Fibroblast of upper back skin (primary cell): Measurements from ENCODE around the gene RPH3AL.
A peak's percentile ranks its signal among the peaks of the same experiment; 100 is the strongest.

ENCODE experiments used
- DNase-seq: peaks from one replicate; pipeline ENCODE4 v3.0.0-alpha.2; 2013

Gene RPH3AL, protein sequence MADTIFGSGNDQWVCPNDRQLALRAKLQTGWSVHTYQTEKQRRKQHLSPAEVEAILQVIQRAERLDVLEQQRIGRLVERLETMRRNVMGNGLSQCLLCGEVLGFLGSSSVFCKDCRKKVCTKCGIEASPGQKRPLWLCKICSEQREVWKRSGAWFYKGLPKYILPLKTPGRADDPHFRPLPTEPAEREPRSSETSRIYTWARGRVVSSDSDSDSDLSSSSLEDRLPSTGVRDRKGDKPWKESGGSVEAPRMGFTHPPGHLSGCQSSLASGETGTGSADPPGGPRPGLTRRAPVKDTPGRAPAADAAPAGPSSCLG

DNA sequence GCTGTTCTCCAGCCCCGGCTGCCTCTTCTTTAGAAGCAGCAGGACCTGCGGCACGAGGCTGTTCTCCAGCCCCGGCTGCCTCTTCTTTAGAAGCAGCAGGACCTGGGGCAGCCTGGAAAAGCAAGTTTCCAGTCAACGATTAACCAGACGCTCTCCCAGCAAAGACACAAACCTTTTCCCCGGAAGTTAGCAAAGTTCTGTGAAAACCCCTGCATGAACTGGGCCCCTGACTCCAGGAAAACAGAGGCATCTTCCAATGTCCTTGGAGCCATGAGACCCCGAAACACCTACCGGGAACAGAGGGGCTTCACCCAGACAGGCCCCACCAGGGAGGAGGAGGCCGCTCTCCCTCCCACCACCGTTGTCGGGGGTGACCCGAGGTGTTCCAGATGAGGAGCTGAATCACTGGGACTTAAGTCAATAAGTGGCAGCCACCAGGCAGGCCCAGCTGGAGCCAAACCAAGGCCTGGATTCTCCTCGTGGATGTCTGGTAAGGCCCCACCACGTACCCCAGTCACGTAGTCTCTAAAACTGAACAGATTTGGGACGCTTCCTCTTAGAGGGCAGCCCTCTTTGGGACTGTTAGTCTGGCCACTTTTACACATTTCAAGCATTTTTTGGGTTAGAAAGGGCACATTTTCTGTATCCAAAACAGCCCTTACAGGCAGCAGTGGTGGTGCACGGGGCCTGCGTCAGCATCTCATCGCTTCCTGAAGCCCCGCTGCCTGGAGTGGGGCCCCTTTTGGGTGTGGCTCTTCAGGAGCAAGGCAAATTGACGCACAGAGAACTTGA is at the start of gene RPH3AL:
Gene RPH3AL (minus strand): TSS at position 387 of the 792 bp plus-strand sequence. CDS start 25,264 bp downstream, outside the sequence.
- DNase-seq: peak; percentile 12

DNA sequence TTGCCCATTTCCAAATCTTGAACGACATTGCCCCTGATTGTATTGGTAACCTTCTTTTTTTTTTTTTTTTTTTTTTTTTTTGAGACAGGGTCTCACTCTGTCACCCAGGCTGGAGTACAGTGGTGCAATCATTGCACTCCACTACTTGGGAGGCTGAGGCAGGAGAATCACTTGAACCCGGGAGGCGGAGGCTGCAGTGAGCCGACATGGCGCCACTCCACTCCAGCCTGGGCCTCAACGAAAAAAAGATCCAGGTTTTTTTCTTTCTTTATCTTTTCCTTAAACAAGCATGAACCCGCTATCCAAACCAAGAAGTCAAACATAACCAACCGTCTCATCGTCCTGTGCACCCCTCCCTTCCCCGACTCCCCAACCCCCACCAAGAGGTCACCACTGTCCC is 47.6 kb upstream of the RPH3AL start:
- no peak for DNase-seq

DNA sequence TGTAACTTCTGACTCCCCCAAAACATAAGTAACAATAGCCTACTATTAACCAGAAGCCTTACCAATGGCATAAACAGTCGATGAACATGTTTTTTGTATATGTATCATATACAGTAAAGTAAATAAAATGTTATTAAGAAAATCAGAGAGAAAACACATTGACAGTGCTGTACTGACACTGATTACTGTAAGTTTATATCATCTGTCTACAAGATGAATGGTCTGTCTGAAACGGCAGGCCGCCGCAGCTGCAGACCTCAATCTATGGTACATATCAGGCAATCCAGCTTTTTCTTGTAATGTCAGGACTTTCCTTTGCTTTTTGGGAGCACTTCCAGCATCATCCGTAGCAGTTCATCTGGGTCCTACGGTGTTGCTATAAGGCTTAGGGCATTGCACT is 44.2 kb upstream of the RPH3AL start:
- DNase-seq: no peak

DNA sequence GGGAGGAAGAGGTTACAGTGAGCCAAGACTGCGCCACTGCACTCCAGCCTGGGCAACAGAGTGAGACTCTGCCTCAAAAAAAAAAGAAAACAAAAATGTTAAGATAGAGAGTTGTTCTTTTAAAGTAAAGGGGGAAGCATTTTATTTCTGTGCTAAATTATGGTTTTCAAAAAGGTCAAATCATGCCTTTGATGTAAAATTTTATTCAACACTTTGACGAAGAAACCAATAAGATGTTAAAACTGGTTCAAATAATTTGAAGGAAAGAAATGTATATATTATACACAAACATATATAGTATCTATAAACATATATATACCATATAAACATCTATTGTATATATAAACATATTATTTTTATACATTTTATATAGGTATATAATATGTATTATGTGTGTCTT is 43.4 kb upstream of the RPH3AL start:
- no peak for DNase-seq

DNA sequence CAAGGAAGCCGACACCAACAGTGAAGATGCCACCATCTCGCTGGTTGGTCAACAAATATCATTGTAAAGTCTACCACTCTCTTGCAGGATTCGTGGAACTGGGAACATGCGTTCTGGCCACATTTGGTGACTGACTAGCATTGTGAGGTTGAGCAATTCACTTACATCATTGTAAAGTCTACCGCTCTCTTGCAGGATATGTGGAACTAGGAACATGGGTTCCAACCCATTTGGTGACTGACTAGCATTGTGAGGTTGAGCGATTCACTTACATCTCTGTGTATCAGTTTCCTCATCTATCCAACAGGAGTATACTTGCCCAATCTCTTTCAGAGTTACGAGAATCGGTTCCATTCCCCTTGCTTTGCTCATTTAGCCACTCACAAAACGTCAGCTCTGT is 42.6 kb upstream of the RPH3AL start:
- DNase-seq: no peak

DNA sequence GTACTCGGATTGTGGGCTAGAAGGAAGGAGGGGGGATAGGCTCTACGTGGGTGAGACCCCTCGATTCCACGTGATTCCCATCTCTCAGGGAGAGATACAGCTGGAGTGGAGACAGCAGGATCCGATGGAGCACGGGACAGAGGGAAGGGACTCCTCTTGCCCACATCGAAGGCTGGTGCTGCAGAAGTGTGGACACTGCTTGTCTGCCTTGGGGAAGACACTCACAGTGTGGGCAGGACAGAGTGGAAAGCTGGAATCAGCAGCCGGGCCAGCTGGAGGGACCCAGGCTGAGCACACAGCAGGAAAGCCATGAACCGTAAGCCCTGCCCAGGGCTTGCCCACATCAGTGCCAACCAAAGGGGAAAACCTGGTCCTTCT is 42.1 kb upstream of the RPH3AL start:
- DNase-seq: no peak

DNA sequence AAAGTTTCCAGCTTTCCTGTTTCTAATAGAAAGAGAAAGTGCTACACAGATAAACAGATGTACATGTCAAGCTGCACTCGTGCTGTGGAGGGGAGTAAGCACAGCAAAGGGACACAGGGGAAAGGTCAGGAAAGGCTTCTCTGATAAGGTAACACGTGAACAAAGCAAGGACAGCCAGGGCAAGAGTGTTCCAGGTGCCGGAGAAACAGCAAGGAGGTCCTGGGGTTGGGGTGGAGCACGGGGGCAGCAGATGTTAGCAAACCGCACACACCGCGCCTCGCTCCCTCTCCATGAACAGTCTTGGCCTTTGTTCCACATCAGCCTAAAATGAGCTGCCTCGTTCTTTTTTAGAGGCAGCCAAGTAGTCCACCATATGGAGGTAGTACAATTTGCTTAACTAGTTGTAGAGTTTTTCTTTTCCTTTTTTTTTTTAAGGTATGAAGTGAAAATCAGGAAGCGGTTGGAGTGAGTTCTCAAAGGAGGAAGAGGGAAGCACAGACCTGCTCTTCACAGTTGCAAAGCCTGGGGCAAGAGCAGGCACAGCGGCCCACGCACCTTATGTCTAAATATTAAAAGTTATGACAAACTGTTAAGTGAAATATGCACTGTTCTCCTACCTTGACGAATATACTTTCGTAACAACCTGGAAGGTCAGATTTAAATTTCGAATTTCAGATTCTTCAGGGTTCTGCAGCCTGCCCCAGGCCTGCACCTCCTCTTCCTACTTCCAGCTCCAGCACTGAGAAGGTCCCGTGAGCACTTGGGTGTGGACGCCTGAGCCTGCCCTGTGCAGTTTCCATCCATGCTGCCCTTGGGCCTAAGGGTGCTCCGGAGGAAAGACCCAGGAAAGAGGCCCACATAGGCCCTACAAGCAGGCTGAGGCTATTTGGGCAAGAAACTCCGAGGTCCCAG is 41.5 kb upstream of the RPH3AL start:
- DNase-seq: no peak

DNA sequence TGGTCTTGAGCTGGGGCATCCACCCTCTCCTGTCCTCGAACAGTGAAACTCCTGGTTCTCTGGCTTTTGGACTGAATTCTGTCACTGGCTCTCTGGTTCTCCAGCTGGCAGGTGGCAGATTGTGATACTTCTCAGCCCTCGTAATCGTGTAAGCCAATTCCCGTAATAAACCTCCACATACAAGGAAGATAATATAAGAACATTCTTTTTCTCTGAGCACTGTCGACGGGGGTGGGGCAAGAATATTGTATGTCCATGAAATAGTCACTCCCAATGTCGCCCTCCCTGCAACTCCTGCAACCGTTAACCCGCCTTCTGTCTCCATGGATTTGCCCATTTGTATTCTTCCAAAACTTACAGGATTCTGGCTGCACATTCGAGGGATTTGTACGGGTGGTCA is 39.2 kb upstream of the RPH3AL start:
- no peak for DNase-seq

DNA sequence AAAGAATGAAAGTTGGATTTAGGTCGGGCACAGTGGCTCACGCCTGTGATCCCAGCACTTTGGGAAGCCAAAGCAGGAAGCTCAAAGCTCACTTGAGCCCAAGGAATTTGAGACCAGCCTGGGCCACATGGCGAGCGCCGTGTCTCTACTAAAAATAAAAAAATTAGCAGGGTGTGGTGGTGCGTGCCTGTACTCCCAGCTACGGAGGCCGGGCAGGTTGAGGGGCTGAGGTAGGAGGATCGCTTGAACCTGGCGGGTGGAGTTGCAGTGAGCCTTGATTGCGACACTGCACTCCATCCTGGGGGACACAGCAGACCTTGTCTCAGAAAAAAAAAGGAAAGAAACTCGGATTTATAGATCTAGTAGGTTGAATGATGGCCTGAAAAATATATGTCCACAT is 37.4 kb upstream of the RPH3AL start:
- DNase-seq: no peak

DNA sequence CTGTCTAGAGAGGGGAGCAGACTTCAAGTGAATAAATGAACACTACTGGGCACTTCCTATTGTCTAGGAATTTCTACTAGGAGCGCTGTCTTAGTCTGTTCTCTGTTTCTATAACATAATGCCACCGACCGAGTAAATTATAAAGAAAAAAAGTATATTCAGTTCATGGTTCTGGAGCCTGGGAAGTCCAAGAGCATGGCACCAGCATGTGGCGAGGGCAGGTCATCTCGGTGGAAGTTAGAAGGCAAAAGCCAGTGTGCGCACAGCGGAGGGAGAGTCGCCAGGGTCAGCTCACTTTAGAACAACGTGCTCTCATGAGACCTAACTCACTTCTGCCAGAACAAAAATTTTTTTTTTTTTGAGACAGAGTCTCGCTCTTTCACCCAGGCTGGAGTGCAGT is 35.5 kb upstream of the RPH3AL start:
- no peak for DNase-seq

DNA sequence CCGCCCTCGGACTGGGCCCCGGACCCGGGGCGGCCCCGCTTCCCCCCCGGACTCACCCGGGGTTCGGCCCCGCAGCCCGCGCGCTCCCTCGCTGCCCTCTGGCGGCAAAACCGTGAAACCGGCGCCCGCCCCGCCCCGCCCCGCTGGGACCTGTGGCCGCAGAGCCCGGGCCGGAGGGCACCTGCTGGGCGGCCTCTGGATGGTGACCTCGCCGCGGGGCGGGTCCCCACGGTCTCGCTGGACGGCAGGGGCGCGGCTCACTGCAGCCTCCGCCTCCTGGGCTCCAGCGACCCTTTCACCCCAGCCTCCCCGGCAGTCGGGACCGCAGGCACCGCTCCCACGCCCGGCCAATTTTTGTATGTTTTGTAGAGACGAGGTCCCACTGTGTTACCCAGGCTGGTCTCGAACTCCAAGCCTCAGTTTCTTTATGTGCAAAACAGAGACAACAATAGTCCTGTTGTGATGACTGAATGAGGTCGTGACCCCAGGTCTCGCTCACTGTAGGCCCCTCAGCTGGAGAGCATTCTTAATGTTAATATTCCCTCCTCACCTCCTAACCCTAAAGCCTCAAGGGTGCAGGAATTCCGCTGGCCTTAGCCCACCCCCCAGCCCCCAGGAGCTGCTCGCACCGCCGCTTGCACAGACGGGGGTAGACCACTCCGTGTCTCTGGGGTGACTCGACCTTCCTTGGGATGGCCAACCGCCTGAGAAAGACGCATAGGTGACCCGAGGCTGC is 33.7 kb upstream of the RPH3AL start:
- DNase-seq: peak; percentile 29

DNA sequence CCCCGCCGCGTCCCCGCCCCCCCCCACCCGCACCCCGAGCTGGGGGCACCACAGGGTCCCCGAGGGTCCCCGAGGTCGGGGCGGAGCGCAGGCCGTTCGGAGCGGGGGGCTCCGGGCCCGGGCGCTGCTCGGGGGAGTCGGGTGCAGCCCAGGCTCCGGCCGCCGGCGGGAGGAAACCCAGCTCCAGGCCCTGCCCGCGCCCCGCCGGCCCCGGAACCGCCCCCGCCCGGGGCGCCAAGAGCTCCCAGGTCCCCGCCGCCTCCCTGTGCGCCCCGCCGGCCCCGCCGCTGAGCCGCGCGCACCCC is 33.2 kb upstream of the RPH3AL start:
- DNase-seq: no peak

DNA sequence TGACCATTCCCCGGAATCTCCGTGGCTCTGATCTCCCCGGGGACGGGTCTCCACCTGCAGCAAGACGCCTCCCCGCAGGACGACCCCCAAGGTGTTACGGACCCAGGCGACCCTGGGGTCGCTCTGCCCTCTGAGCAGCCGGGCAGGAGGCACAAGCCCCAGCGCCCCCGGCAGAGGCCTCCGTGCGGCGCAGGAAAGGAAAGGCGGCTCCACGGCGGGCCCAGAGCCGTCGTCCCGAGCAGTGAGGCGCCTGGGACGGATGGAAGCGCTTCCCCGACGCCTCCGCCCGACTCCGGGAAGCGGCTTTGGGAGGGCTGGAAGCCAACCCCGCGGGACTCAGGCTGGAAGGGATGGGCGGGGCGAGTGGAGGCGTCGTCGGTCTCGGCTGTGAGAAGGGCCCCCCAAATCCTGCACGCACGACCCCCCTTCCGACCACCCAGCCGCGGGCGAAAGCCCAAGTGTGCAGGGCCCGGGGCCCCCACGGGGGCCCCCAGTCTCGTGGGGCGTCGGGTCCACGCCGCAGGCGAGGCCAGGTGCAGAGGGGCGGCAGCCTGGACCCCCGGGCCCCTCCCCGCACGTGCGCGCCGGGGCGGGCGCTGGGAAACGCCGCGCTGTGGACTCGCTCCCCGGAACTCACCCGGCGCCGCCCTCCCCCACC is 32.7 kb upstream of the RPH3AL start:
- no peak for DNase-seq

DNA sequence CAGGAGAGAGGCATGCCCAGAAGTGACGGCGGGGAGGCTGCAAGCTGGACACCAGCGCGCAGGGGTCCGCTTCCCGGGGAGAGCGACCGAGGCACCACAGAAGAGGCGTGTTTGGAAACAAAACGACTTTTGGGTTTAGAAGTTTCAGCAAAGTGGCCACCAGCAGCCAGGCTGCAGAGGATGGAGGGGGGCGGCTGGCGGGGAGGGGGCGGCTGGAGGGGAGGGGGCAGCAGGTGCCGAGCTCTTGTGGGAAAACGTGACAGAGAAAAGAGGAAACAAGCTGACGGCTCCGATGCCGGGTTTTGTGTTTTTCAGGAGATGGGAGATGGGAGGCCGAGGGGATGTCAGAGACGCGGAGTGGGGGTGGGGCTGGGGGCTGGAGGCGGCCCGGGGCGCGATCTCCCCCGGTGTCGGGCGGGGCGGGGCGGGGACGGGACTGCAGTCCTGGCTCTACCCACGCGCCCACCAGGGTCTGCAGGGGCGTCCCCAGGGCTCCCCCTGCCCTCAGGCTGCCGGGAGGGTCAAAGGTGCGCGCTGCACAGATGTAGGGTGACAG is 32.1 kb upstream of the RPH3AL start:
- no peak for DNase-seq

DNA sequence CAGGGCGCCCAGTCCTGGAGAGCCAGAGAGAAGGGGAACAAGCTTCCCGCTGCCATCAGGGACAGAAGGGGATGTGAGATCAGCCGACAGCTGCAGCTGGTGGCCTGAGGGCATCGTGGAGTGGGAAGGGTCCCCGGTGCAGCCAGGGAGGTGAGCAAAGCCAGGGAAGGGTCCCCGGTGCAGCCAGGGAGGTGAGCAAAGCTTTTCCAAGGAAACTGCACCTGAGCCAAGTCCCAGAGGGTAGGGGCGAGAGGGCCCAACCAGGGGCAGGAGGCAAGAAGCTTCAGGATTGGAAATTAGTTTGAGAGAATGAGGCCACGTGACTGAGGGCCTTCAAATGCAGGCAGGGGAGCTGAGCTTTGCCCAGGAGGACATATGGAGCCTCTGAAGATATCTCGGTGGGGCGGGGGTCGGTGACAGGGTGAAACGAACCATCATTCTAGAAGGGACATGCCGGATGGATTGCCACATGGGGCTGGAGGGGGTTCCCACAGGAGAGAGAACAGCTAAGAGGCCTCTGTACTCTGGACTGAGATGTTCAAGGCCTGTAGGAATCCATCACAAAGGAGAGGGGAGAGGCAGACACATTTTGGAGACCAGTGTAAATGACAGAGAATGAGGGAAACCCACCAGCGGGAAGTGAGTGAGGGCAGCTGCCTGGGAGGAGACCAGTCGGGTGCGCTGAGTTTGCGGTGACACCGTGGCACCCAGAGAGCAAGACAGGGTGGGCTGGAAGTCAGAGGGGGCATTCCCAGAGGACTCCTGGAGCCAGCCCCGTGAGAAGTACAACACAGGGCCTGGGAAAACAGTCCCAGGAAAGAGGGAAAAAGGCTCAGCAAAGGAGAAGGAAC is 31.4 kb upstream of the RPH3AL start:
- DNase-seq: no peak

DNA sequence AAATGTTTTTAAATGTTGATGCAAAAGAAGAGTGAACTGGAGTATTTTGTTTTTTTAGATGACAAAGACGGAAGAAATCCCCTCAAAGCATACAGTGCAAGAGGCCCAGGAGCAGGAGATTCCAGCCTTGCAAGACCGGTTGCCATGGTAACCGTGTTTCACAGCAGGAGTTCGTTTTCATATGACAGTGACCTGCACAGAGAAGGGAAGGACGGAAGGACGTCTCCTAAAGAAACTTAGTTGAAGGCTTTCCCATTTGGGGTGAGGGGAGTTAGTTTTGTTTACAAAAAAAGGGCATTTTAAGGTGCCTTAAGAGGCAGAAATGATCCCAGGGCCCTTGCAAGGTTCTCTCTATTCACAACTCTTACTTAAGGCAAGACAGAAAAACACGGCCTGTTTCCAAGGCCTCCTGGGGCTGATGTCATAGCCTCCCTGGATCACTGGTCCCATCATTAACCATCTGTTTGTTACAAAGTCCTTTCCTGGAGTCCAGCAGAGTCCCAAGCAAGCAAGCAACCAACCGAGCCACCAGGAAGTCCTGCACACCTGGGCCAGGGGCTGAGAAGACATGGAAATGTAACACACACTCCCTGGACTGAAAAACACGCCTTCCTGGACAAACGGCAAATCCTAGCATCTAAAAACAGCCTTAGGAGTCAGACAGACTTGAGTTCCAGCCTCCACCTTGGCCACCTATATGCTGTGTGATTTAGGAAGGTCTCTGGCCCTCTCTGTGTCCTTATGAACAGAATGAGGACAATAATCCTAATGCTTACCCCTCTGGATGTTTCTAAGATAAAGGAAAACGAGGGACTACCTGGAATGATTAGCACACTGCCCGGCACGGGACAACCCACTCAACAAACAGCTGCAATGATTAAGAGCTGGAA is 30.3 kb upstream of the RPH3AL start:
- peak; percentile 52 for DNase-seq

DNA sequence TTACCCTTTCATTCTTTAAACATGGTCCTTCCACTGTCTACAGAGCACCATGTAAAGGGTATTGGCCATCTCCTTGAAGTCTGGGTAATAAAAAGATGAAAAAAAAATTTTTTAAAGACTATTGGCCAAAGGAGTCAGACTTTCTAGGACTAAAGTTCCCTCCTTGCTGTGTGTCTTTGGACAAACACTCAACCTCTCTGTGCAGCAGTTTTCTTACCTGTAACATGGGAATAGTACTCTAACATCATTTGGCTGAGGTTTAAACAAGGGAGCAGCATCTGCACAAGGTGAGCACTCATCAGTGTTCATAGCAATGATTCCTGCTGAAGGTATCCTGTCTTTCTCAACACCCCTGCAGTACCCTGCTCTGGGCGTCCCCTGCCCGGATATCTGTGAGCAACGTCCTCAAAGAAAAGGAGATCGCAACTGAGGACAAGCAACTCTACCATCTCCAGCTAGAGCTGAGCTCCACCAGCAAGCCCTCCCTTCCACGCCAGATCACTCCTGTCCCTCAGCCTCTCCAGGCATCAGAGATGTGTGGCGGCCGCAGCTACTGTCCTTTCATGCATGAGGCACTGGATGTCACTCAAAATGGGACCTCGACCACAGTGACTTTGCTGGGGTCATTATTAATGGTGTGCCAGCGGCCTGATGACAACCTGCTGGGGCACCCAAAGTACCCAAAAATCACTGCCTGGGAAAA is 29.5 kb upstream of the RPH3AL start:
- no peak for DNase-seq

DNA sequence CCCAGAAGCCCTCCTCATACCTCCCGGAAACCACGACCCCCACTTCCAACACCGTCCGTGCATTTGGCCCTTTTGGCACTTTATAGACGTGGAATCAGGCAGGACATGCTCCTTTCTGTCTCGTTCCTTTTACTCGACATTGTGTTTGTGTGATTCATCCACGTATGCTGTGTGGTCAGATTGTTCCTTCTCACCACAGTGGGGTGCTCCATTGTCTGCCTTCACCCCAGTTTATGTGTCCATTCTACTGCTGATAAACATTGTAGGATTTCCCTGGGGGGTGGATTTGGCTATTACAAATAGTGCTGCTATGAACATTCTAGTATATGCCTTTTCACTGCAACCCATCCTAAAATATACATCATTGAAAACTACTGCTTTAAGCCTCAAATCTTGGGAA is 28.9 kb upstream of the RPH3AL start:
- no peak for DNase-seq
